GM12878 (cell line): ENCODE results near the gene SLC37A1.

Experiments used
- CTCF ChIP-seq, 3 experiments: IDR thresholded peaks in 2 of 3; conservative IDR thresholded peaks in 1 of 3; 2 replicates each; pipeline ENCODE4 v1.5.1; 2011; ENCODE audit warnings: low read depth in 3 of 3, low read length in 3 of 3, mild to moderate bottlenecking in 3 of 3, control low read depth in 2 of 3, moderate library complexity in 2 of 3, inconsistent platforms in 1 of 3, mixed read lengths in 1 of 3; ENCODE audit not compliant: control insufficient read depth in 2 of 3, insufficient read depth in 1 of 3; ENCODE audit errors: extremely low read depth in 1 of 3
- EED ChIP-seq: sonication (generic); IDR thresholded peaks from 2 replicates; pipeline ENCODE4 v1.6.1; 2016; ENCODE audit warnings: antibody characterized with exemption, low read depth
- ESRRA ChIP-seq: IDR thresholded peaks from 2 replicates; pipeline ENCODE4 v1.6.1; 2012; ENCODE audit warnings: mild to moderate bottlenecking, low read length, improper control_type of control experiment
- FOS ChIP-seq: IDR thresholded peaks from 3 replicates; pipeline ENCODE4 v1.6.1; 2011; ENCODE audit warnings: borderline replicate concordance; ENCODE audit not compliant: insufficient read length; ENCODE audit errors: extremely low read depth
- HDAC6 ChIP-seq: fragments of 200-600 bp; sonication (generic); IDR thresholded peaks from one replicate; pipeline ENCODE4 v1.8.0; 2017; ENCODE audit warnings: antibody characterized with exemption; ENCODE audit not compliant: unreplicated experiment
- IRF3 ChIP-seq: fragments of 450-650 bp; IDR thresholded peaks from 2 replicates; pipeline ENCODE4 v1.6.1; 2014; ENCODE audit warnings: mild to moderate bottlenecking
- NRF1 ChIP-seq: conservative IDR thresholded peaks from 2 replicates; pipeline ENCODE4 v1.6.1; 2011; ENCODE audit warnings: mild to moderate bottlenecking, low read depth, low read length, improper control_type of control experiment
- POLR2A ChIP-seq: IDR thresholded peaks from 2 replicates; pipeline ENCODE4 v1.6.1; 2011; ENCODE audit warnings: low read depth, mild to moderate bottlenecking, low read length
- RAD21 ChIP-seq: IDR thresholded peaks from 2 replicates; pipeline ENCODE4 v1.6.1; 2011; ENCODE audit warnings: mild to moderate bottlenecking, low read depth, low read length, moderate library complexity; ENCODE audit not compliant: insufficient read depth
- SIN3A ChIP-seq: IDR thresholded peaks from 2 replicates; pipeline ENCODE4 v1.6.1; 2012; ENCODE audit warnings: low read depth, low read length, improper control_type of control experiment
- SREBF1 ChIP-seq: IDR thresholded peaks from 2 replicates; pipeline ENCODE4 v1.6.1; 2012; ENCODE audit warnings: mild to moderate bottlenecking, low read length
- SREBF2 ChIP-seq: IDR thresholded peaks from 2 replicates; pipeline ENCODE4 v1.6.1; 2012; ENCODE audit warnings: mild to moderate bottlenecking, low read length
- YY1 ChIP-seq: IDR thresholded peaks from 2 replicates; pipeline ENCODE4 v1.6.1; 2011; ENCODE audit warnings: low read depth, mild to moderate bottlenecking, low read length

GRCh38 chr21:42587036-42587435 lies 73.4 kb downstream of the SLC37A1 start:
- TF ChIP-seq HDAC6: no peak
- TF ChIP-seq NRF1: no peak
- no peak for TF ChIP-seq SIN3A
- no peak for TF ChIP-seq YY1
- TF ChIP-seq CTCF (IDR thresholded peaks at IDR 0.05 in 2 of 3, conservative IDR thresholded peaks at IDR 0.05 in 1 of 3; ENCODE audit: control insufficient read depth in 2 of 3, extremely low read depth in 1 of 3, insufficient read depth in 1 of 3, low read depth in 3 of 3, low read length in 3 of 3): no peak
- no peak for TF ChIP-seq EED
- TF ChIP-seq IRF3: no peak
- TF ChIP-seq RAD21: no peak
- TF ChIP-seq POLR2A: no peak
- no peak for TF ChIP-seq SREBF2
- no peak for TF ChIP-seq ESRRA
- no peak for TF ChIP-seq SREBF1
- TF ChIP-seq FOS: no peak
